GM12892 (cell line): Measurements from ENCODE around the gene ABCA3.

Experiments
- DNase-seq: peaks from one replicate; pipeline ENCODE4 v3.0.0; 2011; ENCODE audit not compliant: insufficient read length
- FAIRE-seq: peaks from 2 replicates; lab custom pipeline; 2011; peaks lifted over from hg19 to GRCh38; lab: Jason Lieb, UNC
- POLR2A ChIP-seq: IDR thresholded peaks from 2 replicates; pipeline ENCODE4 v1.6.1; 2011; ENCODE audit warnings: low read depth, low read length, control low read depth
- POLR2AphosphoS5 ChIP-seq: IDR thresholded peaks from 2 replicates; pipeline ENCODE4 v1.6.1; 2011; ENCODE audit warnings: low read depth, low read length, control low read depth
- TAF1 ChIP-seq: IDR thresholded peaks from 2 replicates; pipeline ENCODE4 v1.6.1; 2011; ENCODE audit warnings: low read depth, mild to moderate bottlenecking, control low read depth, low read length, borderline replicate concordance

ABCA3 gene

DNA sequence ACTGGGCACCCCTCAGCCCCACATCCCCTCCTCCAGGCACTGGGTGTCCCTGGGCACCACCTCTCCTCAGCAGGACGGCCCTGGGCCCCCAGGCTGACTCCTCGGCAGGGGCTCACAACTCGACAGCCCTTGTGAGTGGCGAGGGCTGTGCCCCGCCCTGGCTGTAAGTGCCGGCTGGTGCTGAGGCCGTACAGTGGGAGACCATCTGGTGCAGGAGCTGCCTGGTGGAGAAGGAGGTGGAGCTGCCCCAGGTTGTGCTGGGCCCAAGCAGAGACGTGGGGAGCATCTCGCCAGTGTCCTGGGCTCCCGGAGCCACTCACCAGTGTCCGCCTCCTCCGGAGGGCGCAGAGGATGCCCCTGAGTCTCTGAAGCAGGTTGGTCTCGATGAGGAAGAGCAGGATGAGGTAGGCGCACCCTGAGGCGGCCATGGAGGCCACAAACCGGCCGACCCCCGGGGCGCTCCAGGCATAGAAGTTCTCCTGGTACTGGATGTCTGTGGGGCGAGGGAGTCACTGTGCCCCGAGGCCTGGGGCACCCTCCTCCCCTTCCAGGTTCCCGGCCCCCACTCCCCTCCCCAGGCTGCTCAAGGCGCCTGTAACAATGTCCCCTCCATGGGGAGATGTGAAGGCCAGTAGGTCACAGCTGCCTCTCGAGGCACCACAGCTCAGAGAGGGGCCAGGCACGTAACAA lies 57.5 kb downstream of the ABCA3 start:
- FAIRE-seq (no peak), DNase-seq (no peak)
- no peak for TF ChIP-seq POLR2AphosphoS5
- TF ChIP-seq TAF1 = no peak
- TF ChIP-seq POLR2A = no peak

DNA sequence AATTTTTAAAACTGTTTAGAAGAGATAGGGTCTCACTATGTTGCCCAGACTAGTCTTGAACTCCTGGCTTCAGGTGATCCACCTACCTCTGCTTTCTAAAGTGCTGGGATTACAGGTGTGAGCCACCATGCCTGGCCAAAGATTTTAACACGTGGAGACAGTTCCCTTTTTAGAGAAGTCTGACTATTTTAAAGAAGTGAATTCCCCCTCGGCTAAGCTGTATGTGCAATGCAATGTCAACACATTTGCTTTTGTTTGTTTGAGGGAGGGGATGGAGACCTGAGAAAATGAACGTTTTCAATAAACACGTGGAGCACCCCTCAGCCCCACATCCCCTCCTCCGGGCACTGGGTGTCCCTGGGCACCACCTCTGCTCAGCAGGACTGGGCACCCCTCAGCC lies 58.3 kb downstream of the ABCA3 start:
- FAIRE-seq (no peak), DNase-seq (no peak)
- TF ChIP-seq TAF1 = no peak
- TF ChIP-seq POLR2AphosphoS5 = no peak
- no peak for TF ChIP-seq POLR2A

DNA sequence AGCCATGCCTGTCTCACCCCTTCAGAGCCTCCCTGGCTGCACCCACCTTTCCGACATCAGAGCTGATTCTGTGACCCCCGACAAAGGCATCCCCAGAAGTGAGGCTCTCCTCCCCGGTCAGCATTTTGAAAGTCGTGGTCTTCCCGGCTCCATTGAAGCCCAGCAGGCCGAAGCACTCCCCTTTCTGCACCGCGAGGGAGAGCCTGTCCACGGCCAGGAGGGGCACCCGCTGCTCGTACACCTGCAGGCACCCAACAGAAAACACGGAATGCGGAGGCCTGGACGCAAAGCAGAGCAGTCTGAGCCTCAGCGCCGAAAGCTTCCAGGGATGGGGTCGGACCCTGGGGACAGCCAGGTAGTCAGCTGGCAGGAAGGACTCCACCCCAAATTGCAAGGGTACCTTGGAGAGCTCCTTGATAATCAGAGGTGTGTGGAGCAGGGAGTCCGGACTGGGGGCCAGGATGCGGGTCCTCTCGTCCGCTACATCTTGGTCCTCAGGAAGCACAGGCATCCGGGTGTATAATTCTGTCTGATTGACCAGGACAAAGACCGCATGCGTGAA lies 59.5 kb downstream of the ABCA3 start:
- no peak for DNase-seq
- FAIRE-seq = no peak
- TF ChIP-seq POLR2A = no peak
- no peak for TF ChIP-seq TAF1
- TF ChIP-seq POLR2AphosphoS5 = no peak

DNA sequence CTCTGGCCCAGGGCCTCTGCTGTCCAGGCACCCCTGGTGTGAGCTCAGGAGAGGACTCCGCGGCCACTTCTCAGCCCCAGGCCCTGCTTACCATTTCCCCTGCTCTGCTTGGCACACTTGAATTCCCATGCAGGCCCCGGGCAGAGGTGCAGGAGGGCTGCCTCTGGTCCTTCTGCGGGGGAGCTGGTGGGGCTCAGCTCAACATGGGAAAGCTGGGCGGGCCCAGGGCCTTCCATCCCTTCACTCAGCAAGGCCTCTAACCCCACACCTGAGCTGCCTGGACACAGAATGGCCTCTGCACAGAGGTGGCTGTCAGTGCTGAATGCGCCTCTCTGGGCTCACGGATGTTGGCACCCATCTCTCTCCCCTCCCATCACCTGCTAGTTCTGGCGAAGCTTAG lies 60.1 kb downstream of the ABCA3 start:
- no peak for FAIRE-seq
- DNase-seq = no peak
- no peak for TF ChIP-seq POLR2AphosphoS5
- no peak for TF ChIP-seq TAF1
- TF ChIP-seq POLR2A = no peak

DNA sequence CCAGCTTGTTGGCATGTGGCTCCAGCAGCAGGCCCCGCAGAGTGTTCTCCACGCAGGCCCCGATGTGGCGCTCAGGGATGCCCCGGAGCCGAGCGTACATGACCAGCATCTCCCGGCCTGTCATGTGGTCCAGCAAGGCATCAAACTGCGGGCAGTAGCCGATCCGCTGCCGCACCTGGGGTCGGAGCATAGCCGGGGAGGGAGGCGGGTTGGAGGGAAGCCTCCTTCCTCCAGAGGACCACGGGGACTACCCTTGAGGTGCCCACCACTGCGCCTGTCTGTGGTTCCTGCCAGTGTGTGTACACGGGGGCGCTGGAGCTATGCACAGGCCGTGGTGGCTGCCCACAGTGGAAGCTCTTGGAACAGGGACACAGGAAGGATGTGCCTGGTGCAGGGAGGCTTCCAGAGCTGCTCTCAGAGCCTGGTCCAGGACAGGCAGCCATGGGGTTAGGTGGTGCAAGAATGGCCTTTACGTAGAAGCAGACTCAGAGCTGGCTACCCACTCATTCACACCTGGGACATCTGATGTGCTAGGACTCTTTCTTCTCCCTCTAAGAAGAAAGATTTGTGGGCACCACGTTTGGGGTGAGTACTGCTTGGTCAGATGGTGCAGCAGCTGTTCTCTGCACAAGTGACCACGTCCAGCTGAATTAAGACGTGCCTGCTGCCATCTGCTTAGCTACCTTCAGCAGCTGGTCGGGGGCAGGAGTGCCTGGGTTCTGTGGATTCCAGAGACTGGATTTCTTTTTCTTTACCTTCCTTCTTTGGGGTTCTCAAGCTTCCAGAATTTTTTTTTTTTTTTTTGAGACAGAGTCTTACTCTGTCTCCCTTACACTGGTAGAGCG lies 61.4 kb downstream of the ABCA3 start:
- FAIRE-seq = no peak
- no peak for TF ChIP-seq POLR2AphosphoS5
- no peak for TF ChIP-seq POLR2A
- TF ChIP-seq TAF1 = no peak
- DNase-seq = no peak

DNA sequence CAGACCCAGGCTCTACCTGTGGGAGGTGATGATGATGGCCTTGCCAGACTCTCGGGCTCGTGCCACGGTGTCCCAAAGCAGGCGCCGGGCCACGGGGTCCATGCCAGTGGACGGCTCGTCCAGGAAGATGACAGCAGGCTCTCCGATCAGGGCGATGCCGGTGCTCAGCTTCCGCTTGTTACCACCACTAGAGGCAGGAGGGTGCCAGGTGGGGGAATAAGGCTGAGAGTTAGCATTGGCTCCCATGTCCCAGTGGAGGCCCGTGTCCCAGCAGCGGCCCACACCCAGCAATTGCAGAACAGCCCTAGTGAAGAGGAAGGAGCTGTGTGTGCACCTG lies 62.3 kb downstream of the ABCA3 start:
- FAIRE-seq (no peak), DNase-seq (no peak)
- TF ChIP-seq TAF1 (no peak), POLR2AphosphoS5 (no peak), POLR2A (no peak)

DNA sequence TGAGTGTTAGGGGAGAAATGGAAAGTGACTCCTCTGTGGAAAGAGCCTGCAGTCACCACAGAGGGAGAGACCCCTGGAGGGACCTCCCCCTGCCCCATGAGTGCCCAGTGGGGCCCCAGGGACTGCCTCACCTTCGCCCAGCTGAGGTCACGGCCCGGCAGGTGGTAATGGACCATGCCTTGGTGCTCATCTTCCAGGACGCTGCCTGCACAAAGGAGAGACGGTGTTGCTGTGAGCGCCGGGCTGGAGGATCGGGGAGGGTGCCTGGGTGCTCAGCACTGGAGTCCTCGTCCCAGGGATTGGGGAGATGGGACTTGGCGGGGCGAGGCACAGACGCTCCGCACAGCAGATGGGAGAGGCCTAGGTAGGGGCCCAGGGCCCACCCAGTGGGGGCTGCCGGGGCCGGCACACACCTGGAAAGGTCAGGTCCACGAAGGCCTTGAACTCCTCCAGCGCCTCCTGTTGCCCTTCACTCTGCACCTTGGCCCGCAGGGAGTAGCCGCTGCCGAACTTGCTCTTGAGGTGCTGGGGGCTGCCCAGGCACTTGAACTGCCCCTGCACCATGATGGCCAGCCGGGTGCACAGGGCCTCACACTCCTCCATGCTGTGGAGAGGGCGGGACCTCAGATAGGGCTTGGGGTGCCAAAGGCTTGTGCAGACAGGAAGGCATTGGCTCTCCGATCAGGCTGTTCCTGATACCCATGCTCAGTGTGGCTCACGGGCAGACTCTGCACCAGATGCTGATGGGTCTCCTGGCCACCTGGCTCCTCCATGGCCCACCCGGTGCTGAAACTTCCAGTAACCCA lies 62.9 kb downstream of the ABCA3 start:
- DNase-seq (no peak), FAIRE-seq (no peak)
- TF ChIP-seq POLR2A = no peak
- no peak for TF ChIP-seq POLR2AphosphoS5
- no peak for TF ChIP-seq TAF1

DNA sequence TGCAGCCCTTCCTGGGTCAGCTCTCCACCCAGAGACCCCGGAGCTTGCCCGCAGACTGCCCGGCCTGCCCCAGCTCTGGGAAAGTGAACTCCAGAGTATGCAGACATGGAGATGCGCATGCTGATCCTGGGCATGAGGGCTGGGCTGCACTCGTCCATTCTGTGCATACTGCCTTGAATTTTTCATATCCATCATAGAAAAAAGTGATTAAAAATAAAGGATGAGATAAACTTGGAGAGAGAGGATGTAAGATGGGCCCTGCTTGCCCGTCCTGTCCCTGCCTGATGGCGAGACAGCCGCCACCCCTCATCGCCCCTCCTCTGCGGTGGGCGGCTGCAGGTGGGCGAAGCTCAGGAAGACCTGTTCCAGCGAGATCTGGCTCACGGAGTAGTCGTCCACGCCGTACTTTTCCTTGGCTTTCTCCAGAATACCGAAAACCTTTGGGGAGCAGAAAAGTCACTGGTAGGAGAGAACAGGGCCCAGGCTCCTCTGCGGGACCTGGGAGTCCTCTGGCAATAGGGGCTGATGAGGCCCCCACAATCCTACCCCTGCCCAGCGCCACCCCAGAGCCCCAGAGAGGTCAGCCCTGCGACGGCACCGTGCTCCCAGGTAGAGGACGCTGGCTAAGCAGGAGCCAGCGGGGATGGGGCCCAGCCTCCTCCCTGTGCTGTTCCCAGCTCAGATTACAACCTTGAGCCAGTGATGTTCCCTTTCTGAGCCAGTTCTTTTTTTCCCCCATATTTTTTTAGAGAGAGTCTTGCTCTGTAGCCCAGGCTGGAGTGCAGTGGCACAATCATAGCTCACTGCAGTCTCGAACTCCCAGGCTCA lies 63.9 kb downstream of the ABCA3 start:
- DNase-seq (no peak), FAIRE-seq (no peak)
- TF ChIP-seq TAF1 = no peak
- no peak for TF ChIP-seq POLR2AphosphoS5
- no peak for TF ChIP-seq POLR2A

DNA sequence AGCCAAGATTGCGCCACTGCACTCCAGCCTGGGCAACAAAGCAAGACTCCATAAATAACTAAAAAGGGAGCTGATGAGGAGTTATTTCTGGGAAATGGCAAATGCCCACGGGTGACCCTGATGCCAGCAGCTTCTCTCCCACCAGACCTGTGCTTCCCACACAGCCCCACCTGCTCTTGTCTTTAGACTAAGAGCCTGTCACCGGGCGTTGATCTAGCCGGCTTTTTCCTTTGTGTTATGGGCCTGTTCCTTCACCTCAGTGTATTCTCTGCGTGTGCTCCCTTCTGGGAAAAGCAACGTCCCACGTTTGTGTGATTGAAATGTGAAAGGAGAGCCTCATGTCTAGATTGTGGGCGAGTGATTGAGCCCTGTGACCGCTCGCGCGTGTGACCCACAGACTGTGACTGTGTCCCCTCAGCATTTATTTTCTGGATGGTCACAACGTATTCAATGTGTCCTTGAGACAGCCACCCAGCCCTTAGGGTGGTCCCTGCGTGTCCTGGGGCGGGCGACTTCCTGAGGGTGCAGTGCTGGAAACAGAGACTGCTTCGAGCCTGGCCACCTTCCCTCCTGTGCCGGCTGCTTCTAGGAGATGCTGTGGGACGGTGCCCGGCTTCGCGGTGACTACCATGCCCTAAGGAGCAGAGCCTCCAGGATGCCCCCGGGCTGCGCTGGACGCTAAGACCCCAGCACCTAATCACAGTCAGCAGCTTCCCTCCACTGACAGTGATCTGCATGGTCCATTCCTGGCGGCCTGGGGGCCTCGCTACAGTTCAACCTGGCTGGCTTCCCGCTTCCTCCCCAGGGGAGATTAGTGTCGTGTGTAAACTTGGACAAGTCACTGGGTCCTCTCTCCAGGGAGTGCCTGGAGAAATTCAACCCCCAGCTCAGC lies 64.8 kb downstream of the ABCA3 start:
- no peak for DNase-seq
- no peak for FAIRE-seq
- TF ChIP-seq TAF1 (no peak), POLR2AphosphoS5 (no peak), POLR2A (no peak)

DNA sequence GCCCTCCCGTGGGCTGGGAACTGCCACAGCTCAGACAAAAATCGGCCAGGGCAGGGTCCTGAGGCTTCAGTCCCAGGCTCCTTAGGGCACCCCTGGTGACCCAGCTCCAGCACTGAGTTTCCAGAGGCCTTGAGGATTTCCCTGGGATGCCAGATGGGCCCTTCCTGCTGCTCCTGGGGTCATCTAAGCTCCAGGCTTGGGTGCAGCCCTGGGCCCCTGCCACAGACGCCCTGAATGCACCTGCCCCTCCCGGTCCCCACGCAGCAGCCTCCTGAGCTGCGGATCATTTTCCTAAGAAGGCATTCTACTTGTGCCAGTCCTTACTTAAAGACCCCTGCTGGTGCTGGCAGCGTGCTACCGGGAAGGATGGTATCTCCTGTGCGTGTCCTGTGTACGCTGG lies 66.6 kb downstream of the ABCA3 start:
- TF ChIP-seq POLR2A (no peak), POLR2AphosphoS5 (no peak), TAF1 (no peak)
- FAIRE-seq (no peak), DNase-seq (no peak)

DNA sequence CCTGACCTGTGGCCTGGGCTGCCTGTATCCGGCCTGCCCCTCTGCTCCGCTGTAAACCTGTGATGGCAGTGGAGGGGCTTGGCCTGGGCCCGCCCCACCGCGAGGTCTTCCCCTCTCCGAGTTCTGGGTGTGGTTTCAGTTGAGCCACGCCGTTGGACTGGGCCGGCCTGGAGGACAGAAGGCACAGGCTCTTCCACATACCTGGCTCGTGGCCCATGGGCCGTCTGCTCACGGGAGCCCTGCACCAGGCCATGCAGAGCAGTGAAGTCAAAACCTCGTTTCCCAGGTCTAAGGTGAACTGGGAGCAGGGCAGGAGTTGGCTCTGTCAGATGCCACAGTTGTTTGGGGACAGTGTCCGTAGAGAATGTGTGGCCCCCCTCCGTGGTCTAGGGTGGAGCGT lies 67.0 kb downstream of the ABCA3 start:
- FAIRE-seq (no peak), DNase-seq (no peak)
- TF ChIP-seq POLR2A = no peak
- no peak for TF ChIP-seq TAF1
- TF ChIP-seq POLR2AphosphoS5 = no peak
